Measurements from ENCODE around the gene IGFN1. TPM values are rescaled to one million over a fixed set of nuclear protein-coding genes. Genes with fewer than 3 reads are reported as not detected.

Gene IGFN1
- total and polyA plus RNA-seq, 2 of the 8 experiments (the other 6 are each of a cell fraction or from before 2014, with no cell fraction given), result not detected

DNA sequence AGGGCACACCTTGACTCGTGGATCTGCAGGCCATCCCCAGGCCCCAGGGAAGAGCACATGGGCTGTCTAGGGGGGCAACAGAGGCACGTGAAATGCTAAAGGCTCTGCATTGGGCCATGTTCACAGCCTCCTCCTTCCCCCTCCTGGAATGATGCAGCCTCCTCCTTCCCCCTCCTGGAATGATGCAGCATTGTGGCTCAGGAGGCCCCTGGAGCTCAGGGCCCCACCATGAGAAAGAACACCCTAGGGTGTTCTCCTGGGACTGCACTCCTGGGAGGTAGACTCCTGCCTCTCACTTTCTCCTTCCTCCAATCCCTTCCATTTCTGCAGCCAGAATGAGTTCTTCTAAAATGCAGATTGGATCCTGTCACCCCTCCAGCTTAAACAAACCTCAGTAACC lies 1.5 kb upstream of the IGFN1 start (continued):
- no peak for TF ChIP-seq RFX5 (IDR thresholded peaks at IDR 0.05; ENCODE audit: borderline replicate concordance, low read depth, low read length)
- TF ChIP-seq ZNF274 (IDR thresholded peaks at IDR 0.05; ENCODE audit: borderline replicate concordance, extremely low read depth, low read length), result no peak
- TF ChIP-seq RBBP5 (IDR thresholded peaks at IDR 0.05; ENCODE audit: borderline replicate concordance, low read depth, low read length), result no peak

Data from H1 (cell line).